NCI-H774 (cell line): ENCODE results near the gene SLC16A10.
A peak's percentile ranks its signal among the peaks of the same experiment; 100 is the strongest.
"Not testable (repeated sequence)": the region's sequence is repeated elsewhere in the genome, so short reads cannot be mapped to it uniquely, and the experiment has no call there.

Experiments used
- DNase-seq: peaks from one replicate; lab custom pipeline; 2025; lab: John Stamatoyannopoulos, UW

Gene SLC16A10

GRCh38 chr6:111087106-111087835, at the start of gene SLC16A10:
SLC16A10 (plus strand) TSS chr6:111087503; CDS start chr6:111087753, 250 bp downstream.
- DNase-seq: peak; percentile 91

- no peak for DNase-seq
Observed at GRCh38 chr6:111038534-111039252, 48.6 kb upstream of the SLC16A10 start.

- DNase-seq: no peak
Observed at GRCh38 chr6:111041917-111042316, 45.4 kb upstream of the SLC16A10 start.

- no peak for DNase-seq
Observed at GRCh38 chr6:111047244-111047643, 40.1 kb upstream of the SLC16A10 start.

GRCh38 chr6:111050261-111051023, 36.9 kb upstream of the SLC16A10 start:
- no peak for DNase-seq

GRCh38 chr6:111052171-111052570, 35.1 kb upstream of the SLC16A10 start:
- no peak for DNase-seq

GRCh38 chr6:111057074-111057752, 30.1 kb upstream of the SLC16A10 start:
- DNase-seq: peak; percentile 72

GRCh38 chr6:111061508-111061907, 25.8 kb upstream of the SLC16A10 start:
- DNase-seq: no peak

- not testable (repeated sequence) for DNase-seq
Observed at GRCh38 chr6:111061985-111062384, 25.3 kb upstream of the SLC16A10 start.

GRCh38 chr6:111062860-111063259, 24.4 kb upstream of the SLC16A10 start:
- DNase-seq: not testable (repeated sequence)

- no peak for DNase-seq
Observed at GRCh38 chr6:111068109-111068865, 19.0 kb upstream of the SLC16A10 start.

- DNase-seq: no peak
Observed at GRCh38 chr6:111068866-111069234, 18.5 kb upstream of the SLC16A10 start.

GRCh38 chr6:111069382-111070104, 17.8 kb upstream of the SLC16A10 start:
- no peak for DNase-seq

- peak; percentile 73 for DNase-seq
Observed at GRCh38 chr6:111070105-111071005, 16.9 kb upstream of the SLC16A10 start.

GRCh38 chr6:111072801-111073360, 14.4 kb upstream of the SLC16A10 start:
- no peak for DNase-seq

- no peak for DNase-seq
Observed at GRCh38 chr6:111074311-111074710, 13.0 kb upstream of the SLC16A10 start.

GRCh38 chr6:111076024-111076695, 11.1 kb upstream of the SLC16A10 start:
- no peak for DNase-seq

- DNase-seq: no peak
Observed at GRCh38 chr6:111080698-111081097, 6.6 kb upstream of the SLC16A10 start.

- no peak for DNase-seq
Observed at GRCh38 chr6:111086685-111087084, 618 bp upstream of the SLC16A10 start.
